GM18951 (cell line): Measurements from ENCODE around the gene HCFC1R1.
A peak's percentile ranks its signal among the peaks of the same experiment; 100 is the strongest.

ENCODE experiments used
- POLR2A ChIP-seq: IDR thresholded peaks from 4 replicates; pipeline ENCODE4 v1.6.1; 2011; ENCODE audit warnings: mild to moderate bottlenecking; ENCODE audit not compliant: insufficient read length, insufficient read depth; ENCODE audit errors: extremely low read depth
- in situ Hi-C: fragments of 300-500 bp; cut with MboI; formaldehyde crosslinking; loops from one replicate; pipeline ENCODE4 v1.12.0; 2022; ENCODE audit warnings: low sequenced_read_pairs, mixed read lengths, inconsistent platforms; ENCODE audit not compliant: unreplicated experiment

The HCFC1R1 gene

GRCh38 chr16:3013491-3013951 lies 10.2 kb downstream of the HCFC1R1 start:
- in situ Hi-C loops: no loop called here
- TF ChIP-seq POLR2A: no peak

GRCh38 chr16:3012828-3013420 lies 10.8 kb downstream of the HCFC1R1 start, which contains the start of gene CLDN9:
TSS of gene CLDN9 (plus strand) at chr16:3012923. CDS start at chr16:3013363, 440 bp downstream.
- in situ Hi-C loops: no loop called here
- TF ChIP-seq POLR2A: no peak

- no peak for TF ChIP-seq POLR2A
These were observed 11.5 kb downstream of the HCFC1R1 start for GRCh38 chr16:3012246-3012645.

GRCh38 chr16:3010510-3010909 lies 13.2 kb downstream of the HCFC1R1 start:
- in situ Hi-C loops: no loop called here
- TF ChIP-seq POLR2A: no peak

More at GRCh38 chr16:3012246-3012645, 11.5 kb downstream of the HCFC1R1 start:
- in situ Hi-C loops: no loop called here

GRCh38 chr16:3009568-3010390 lies 14.0 kb downstream of the HCFC1R1 start:
- TF ChIP-seq POLR2A: no peak
- in situ Hi-C loops: no loop called here

GRCh38 chr16:3008690-3009037 lies 15.1 kb downstream of the HCFC1R1 start:
- no peak for TF ChIP-seq POLR2A

GRCh38 chr16:3007957-3008689 lies 15.6 kb downstream of the HCFC1R1 start:
- in situ Hi-C loops: no loop called here
- no peak for TF ChIP-seq POLR2A

More at GRCh38 chr16:3008690-3009037, 15.1 kb downstream of the HCFC1R1 start:
- in situ Hi-C loops: no loop called here

- in situ Hi-C loops: no loop called here
- no peak for TF ChIP-seq POLR2A
These were observed 16.4 kb downstream of the HCFC1R1 start for GRCh38 chr16:3007059-3007956.

- in situ Hi-C loops: no loop called here
- TF ChIP-seq POLR2A: peak; percentile 8
These were observed 18.9 kb downstream of the HCFC1R1 start for GRCh38 chr16:3004781-3005284.

GRCh38 chr16:3004319-3004718 lies 19.4 kb downstream of the HCFC1R1 start:
- in situ Hi-C loops: no loop called here
- no peak for TF ChIP-seq POLR2A

GRCh38 chr16:3003582-3004270 lies 20.0 kb downstream of the HCFC1R1 start:
- TF ChIP-seq POLR2A: peak; percentile 35
- in situ Hi-C loops: no loop called here

GRCh38 chr16:3001316-3001715 lies 22.4 kb downstream of the HCFC1R1 start:
- no peak for TF ChIP-seq POLR2A
- in situ Hi-C loops: no loop called here
